ENCODE data around the gene SCN10A.

Gene SCN10A

GRCh38 chr3:38713121-38713520 lies 102.9 kb downstream of the SCN10A start:
- no peak overlapping the region for H3K4me3 ChIP-seq (ENCODE audit: low read length)
- DNase-seq (ENCODE audit: low read depth) = no peak
- TF ChIP-seq CTCF (conservative IDR thresholded peaks at IDR 0.05; ENCODE audit: low read depth, low read length) = no peak

GRCh38 chr3:38711321-38711720 lies 104.7 kb downstream of the SCN10A start:
- no peak for TF ChIP-seq CTCF (conservative IDR thresholded peaks at IDR 0.05; ENCODE audit: low read depth, low read length)
- DNase-seq (ENCODE audit: low read depth) = no peak
- H3K4me3 ChIP-seq (ENCODE audit: low read length) = no peak overlapping the region

- DNase-seq (ENCODE audit: low read depth) = no peak
- no peak overlapping the region for H3K4me3 ChIP-seq (ENCODE audit: low read length)
- TF ChIP-seq CTCF (conservative IDR thresholded peaks at IDR 0.05; ENCODE audit: low read depth, low read length) = peak; percentile 67
Measured at GRCh38 chr3:38707730-38708129, 108.3 kb downstream of the SCN10A start.

GRCh38 chr3:38706961-38707360 lies 109.1 kb downstream of the SCN10A start:
- no peak overlapping the region for H3K4me3 ChIP-seq (ENCODE audit: low read length)
- no peak for TF ChIP-seq CTCF (conservative IDR thresholded peaks at IDR 0.05; ENCODE audit: low read depth, low read length)
- no peak for DNase-seq (ENCODE audit: low read depth)

- no peak overlapping the region for H3K4me3 ChIP-seq (ENCODE audit: low read length)
- DNase-seq (ENCODE audit: low read depth) = no peak
- no peak for TF ChIP-seq CTCF (conservative IDR thresholded peaks at IDR 0.05; ENCODE audit: low read depth, low read length)
Measured at GRCh38 chr3:38702231-38702630, 113.8 kb downstream of the SCN10A start.

GRCh38 chr3:38698760-38699159 lies 117.3 kb downstream of the SCN10A start:
- no peak for TF ChIP-seq CTCF (conservative IDR thresholded peaks at IDR 0.05; ENCODE audit: low read depth, low read length)
- H3K4me3 ChIP-seq (ENCODE audit: low read length) = no peak overlapping the region
- DNase-seq (ENCODE audit: low read depth) = no peak

- no peak overlapping the region for H3K4me3 ChIP-seq (ENCODE audit: low read length)
- no peak for DNase-seq (ENCODE audit: low read depth)
- TF ChIP-seq CTCF (conservative IDR thresholded peaks at IDR 0.05; ENCODE audit: low read depth, low read length) = no peak
Measured at GRCh38 chr3:38698061-38698460, 118.0 kb downstream of the SCN10A start.
